HCEC 1CT (cell line): ENCODE measurements around the gene EHD3.

Experiments used
- DNase-seq: peaks from one replicate; pipeline ENCODE4 v3.0.0-alpha.2; 2017

EHD3 gene

DNA sequence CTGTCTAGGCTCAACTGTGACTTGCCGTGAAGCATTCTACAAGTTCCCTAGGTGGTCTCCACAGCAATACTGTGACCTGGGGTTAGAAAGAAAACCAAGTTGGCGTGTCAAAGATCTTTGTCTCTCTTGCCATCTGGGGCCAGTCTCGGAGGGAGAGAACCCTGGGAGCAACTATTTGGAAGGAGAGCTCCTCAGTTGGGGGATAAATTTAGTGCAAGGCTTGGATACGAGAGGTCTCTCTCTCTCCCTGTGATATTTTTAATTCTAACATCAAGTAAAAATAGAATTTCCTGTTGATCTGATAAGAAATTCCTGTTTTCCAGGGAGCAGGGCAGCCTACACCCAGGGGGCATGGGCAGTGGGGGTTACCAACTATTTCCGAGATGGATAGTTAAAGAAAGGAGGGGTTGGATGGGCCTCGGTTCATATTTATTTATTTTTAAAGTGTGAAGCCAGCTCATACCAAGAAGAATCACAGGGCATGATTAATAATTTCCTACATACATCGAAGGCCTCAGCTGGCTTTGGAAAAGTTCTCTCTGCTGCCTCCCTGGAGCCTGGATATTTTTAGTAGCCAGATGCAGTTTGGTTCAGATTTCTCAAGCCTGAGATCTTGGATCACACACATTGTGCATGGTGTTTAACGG is 62.8 kb downstream of the EHD3 start:
- DNase-seq: peak; percentile 49

DNA sequence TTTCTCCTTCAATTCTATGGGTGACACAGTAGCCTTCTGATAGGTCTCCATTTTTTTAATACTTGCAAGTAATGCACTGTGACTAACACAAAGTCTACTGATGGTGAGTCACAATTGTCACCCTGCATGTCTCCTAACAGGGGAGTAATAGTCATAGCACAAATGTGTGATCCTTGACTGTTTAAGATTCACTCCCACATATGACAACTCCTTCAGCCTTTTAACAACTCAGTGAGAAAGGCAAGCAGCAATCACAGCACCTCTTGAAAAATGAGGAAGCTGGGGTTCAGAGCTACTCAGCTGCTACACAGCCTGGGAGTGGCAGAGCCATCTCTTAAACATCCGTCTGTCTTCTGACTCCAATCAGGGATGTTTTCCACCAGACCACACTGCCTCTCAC is 63.8 kb downstream of the EHD3 start:
- DNase-seq: peak; percentile 38

DNA sequence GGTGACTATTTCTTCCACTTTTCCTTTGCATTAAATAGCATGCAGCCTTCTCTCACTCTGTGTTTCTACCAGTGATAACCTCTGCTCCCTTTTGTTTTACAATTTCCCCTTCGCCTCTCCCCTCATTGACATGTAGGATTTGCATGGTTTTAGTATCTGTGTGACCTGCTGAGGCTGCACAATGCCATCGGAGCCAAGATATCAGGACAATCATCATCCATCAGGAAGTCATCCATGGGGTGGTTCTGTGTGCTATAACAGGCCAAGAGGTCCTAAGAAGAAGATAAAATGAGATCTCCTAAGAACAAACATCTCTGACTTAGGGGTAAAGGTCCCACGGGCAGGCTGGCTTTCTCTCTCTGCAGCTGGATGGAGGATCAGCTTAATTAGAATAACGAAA is 65.6 kb downstream of the EHD3 start:
- DNase-seq: no peak

DNA sequence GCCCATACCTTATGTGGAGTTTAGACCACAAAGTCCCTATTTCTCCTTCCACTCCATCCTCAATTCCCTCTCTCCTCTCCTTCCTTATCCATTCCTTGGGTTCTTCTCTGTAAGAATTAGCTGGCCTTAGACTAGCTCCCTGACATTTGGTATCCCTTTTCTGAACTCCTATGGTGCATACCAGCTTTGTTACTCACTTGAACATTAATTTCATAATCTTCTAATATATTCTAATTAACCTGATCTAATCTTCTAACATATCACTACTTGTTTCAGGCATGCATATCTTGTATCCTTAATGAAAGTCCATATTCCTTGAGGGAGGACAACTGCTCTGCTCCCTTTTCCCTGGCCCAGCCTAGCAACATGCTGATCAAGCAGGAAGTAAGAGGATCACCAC is 66.4 kb downstream of the EHD3 start:
- DNase-seq: no peak

DNA sequence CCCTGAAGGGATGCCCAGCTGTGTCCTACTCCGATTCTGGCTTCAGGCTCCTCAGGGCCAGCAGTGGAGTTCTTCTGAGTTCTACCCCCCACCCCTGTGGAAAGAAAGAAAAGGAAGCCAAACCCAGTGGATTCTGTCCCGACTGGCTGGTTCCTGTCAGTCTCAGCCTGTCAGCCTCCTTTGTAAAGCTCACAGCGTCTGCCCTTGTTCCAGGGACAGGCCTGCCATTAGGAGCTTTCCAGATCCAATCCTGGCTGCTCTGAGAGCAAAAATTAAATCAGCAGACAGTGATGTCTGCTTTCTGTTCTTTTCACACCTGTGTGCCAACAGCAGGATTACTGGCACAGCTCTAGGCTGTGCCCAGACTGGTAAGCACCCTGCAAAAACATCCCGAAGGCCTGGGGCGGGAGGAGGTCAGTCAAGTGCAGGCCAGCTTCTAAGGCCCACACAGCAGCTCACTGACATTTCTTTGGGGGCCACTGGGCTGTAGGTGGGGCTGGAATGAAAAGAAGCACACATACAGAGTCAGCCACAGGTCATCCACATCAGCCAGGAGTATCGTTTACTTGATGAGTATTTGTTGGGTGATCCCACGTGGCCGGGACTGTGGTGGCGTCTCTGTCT is 69.1 kb downstream of the EHD3 start:
- DNase-seq: no peak

DNA sequence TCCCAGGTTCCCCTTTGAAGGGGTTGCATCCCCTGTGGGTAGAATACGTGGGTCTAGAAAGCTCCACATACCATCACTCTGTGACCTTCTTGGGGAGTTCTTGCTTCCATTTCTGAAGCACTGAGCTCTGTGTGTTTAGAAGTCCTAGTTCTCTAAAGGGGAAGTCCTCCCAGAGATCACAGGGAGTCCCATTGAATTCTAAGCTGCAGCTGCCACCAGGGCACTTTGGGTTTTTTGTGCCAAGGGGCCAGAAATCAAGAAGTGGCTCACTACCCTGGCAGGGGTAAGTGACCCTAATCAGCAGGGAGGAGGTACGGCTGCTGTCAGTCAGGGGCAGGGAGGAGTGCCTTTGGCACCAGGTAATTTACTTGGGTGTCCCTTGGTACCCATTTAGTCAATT is 70.9 kb downstream of the EHD3 start:
- DNase-seq: no peak

DNA sequence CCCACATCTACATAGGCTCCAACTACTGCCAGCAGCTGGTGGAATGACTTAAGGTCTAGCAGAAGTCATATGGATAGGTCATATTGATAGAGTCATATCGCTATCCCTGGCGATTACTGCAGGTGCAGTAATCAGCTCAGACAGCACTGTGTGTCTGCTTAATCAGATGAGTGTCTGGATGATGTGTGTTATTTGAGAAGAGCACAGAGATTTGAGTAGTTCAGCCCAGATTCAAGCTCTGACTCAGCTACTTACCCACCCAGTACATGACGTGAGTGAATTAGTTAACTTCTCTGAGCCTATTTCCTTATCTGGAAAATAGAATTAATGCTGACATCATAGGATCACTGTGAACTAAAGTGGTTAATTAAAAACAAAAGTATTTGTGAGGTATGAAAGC is 78.9 kb downstream of the EHD3 start:
- peak; percentile 45 for DNase-seq

DNA sequence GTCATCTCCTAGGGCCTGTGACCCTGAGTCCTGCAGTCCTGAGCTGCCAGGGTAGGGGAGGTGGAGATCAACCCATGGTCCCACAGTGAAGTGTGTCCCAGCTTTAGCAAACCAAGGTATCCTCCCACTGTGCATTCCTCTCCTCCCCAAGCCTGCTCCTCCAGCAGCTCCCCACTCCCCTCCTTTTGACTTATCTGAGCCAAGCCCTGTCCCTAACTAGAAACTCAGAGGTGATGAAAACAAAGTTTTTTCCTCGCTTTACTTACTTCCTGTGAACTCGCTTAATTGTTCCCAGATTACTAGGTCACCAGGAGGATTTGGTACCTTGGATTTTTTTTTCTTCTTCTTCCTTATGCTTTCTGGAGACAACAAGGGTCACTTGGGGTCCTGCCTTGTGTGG is 80.8 kb downstream of the EHD3 start:
- DNase-seq: no peak

DNA sequence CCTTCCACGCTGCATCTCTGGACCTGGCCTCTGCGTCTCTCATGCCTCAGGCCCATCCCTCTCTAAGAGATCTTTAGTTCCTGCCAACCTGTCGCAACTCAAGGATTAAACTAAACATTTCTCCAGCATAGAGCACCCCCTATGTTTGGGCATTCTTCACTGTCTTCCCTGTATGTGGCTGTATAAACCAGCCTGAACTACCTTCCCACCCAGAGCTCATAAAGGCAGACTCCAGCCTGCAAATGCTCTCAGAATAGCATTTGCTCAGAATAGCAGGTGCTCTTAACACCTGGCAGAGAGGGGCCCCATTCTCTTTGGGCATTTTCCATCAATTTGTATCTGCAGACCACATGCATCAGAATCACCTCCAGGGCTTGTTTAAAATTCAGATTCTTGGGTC is 83.4 kb downstream of the EHD3 start:
- DNase-seq: no peak

DNA sequence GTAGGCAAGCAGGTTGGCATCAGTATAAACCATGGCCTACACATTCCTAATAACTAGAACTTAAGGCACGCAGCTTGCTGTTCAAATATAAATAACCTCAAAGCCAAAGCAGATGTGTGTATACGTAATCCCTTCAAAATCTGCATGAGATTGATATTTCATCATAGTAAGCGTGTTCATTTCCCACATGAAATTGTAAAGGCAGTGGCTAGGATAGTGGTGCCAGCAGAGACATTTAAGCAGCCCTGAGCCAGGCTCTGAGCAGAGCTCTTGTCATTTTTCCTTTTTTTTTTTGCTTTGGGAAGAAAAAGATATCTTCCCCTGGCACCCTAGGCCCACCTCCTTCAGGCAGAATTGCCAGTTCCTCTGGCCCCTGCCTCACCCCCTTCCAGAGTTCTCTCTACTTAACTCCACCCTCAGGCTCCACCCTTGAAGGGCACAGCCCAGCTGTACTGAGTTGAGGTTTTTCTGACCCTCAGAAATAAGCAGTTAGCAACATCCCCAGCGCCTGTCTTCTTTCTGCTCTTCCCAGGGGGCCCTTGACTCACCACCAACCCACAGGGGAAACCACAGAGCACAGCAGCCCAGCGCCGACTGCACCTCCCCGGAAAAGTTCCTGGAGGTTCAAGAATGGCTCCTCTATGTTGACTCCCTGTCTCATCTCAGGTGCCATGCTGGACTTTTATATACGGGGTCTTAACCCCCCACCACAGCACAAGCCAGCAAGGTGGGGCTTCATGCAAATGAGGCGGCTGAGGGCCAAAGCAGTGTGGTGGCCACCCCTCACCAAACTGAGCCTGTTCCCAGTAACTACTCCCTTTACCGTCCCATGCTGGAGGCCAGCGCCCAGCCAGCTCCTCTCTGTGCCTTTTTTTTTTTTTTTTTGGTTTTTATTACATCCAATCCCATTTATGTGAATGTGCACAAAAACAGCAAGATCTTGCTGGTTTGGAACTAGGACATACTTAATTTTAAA is 84.7 kb downstream of the EHD3 start:
- peak; percentile 86 for DNase-seq
